Ascending aorta (tissue), 2 donors: Measurements from ENCODE around the gene ARFGEF2. TPM values are rescaled to one million over a fixed set of nuclear protein-coding genes. Genes with fewer than 3 reads are reported as not detected.

ENCODE experiments used
- DNase-seq, 2 donors: peaks; one replicate each; pipeline ENCODE4 v3.0.0-alpha.2; 2019; ENCODE audit warnings: low spot score in 2 of 2
- H3K27ac ChIP-seq, 2 donors: fragments of 200-600 bp; sonication (generic); one replicate each; pipeline ENCODE4 v1.5.1; 2016 to 2017; ENCODE audit warnings: mild to moderate bottlenecking in 1 of 2
- H3K27me3 ChIP-seq: fragments of 200-600 bp; sonication (generic); one replicate; pipeline ENCODE4 v1.5.1; 2017
- H3K36me3 ChIP-seq, 2 donors: fragments of 200-600 bp; sonication (generic); one replicate each; pipeline ENCODE4 v1.5.1; 2016
- H3K4me1 ChIP-seq, 2 donors: fragments of 200-600 bp; sonication (generic); one replicate each; pipeline ENCODE4 v1.5.1; 2016 to 2017; ENCODE audit warnings: mild to moderate bottlenecking in 1 of 2
- H3K4me3 ChIP-seq, 2 donors: fragments of 200-600 bp; sonication (generic); one replicate each; pipeline ENCODE4 v1.5.1; 2016 to 2017; ENCODE audit warnings: mild to moderate bottlenecking in 1 of 2
- H3K9me3 ChIP-seq, 2 donors: fragments of 200-600 bp; sonication (generic); one replicate each; pipeline ENCODE4 v1.5.1; 2016
- CTCF ChIP-seq, 3 experiments: fragments of 200-600 bp in 2 of 3; fragments of 450-650 bp in 1 of 3; sonication (generic) in 2 of 3; IDR thresholded peaks; one replicate each; pipeline ENCODE4 v1.5.1; 2016 to 2019; ENCODE audit warnings: antibody characterized with exemption in 3 of 3, mild to moderate bottlenecking in 1 of 3, moderate library complexity in 1 of 3
- intact Hi-C: fragments of 100-400 bp; cut with DNase I; formaldehyde crosslinking; loops from one replicate; pipeline ENCODE4 v1.15.1; 2023
- total RNA-seq: library from RNA; depleted of rRNA; stranded (reverse); fragments of >200 nt; gene quantifications from one replicate; pipeline ENCODE4 v1.1.0, GENCODE V29; 2016

Gene ARFGEF2
- total RNA-seq, 1 donor from 2014 or later = 7.9 TPM

GRCh38 chr20:48986899-48987298 lies 65.4 kb downstream of the ARFGEF2 start:
- intact Hi-C loops = no loop called here
- no peak for DNase-seq
- Histone ChIP-seq H3K36me3 (peaks cover 84 to 96% of the 10 kb centered on the region in 2 donors), H3K4me3 (no peak overlapping the region), H3K27ac (no peak overlapping the region), H3K27me3 (no peaks in the 10 kb centered on the region), H3K9me3 (peaks cover 0 to 5% of the 10 kb centered on the region in 2 donors), H3K4me1 (peaks cover 0 to 4% of the 10 kb centered on the region in 2 donors)
- TF ChIP-seq CTCF (IDR thresholded peaks at IDR 0.05) = no peak

GRCh38 chr20:48990467-48990866 lies 69.0 kb downstream of the ARFGEF2 start:
- H3K9me3 ChIP-seq = no peaks in the 10 kb centered on the region
- no peaks in the 10 kb centered on the region for H3K27me3 ChIP-seq
- H3K4me1 ChIP-seq = no peaks in the 10 kb centered on the region
- no peak overlapping the region for H3K27ac ChIP-seq
- no peak for DNase-seq
- H3K4me3 ChIP-seq = no peak overlapping the region
- intact Hi-C loops = no loop called here
- H3K36me3 ChIP-seq = peaks cover 91 to 100% of the 10 kb centered on the region in 2 donors
- TF ChIP-seq CTCF (IDR thresholded peaks at IDR 0.05) = no peak

- H3K36me3 ChIP-seq = peaks cover 87 to 99% of the 10 kb centered on the region in 2 donors
- H3K9me3 ChIP-seq = no peaks in the 10 kb centered on the region
- no peak overlapping the region for H3K4me3 ChIP-seq
- DNase-seq = no peak
- H3K27ac ChIP-seq = no peak overlapping the region
- H3K27me3 ChIP-seq = no peaks in the 10 kb centered on the region
- no peaks in the 10 kb centered on the region for H3K4me1 ChIP-seq
- TF ChIP-seq CTCF (IDR thresholded peaks at IDR 0.05) = no peak
- intact Hi-C loops = no loop called here
Observed at GRCh38 chr20:48995589-48995988, 74.1 kb downstream of the ARFGEF2 start.

GRCh38 chr20:48999890-49000870 lies 78.7 kb downstream of the ARFGEF2 start:
- Histone ChIP-seq H3K9me3 (no peaks in the 10 kb centered on the region), H3K27me3 (no peaks in the 10 kb centered on the region), H3K4me1 (no peaks in the 10 kb centered on the region), H3K27ac (no peak overlapping the region), H3K4me3 (no peak overlapping the region), H3K36me3 (peaks cover 70 to 84% of the 10 kb centered on the region in 2 donors)
- no peak for TF ChIP-seq CTCF (IDR thresholded peaks at IDR 0.05)
- DNase-seq = no peak
- intact Hi-C loops = no loop called here

- Histone ChIP-seq H3K4me1 (no peaks in the 10 kb centered on the region), H3K27me3 (no peaks in the 10 kb centered on the region), H3K36me3 (peaks cover 69 to 85% of the 10 kb centered on the region in 2 donors), H3K27ac (no peak overlapping the region), H3K9me3 (no peaks in the 10 kb centered on the region), H3K4me3 (no peak overlapping the region)
- no peak for TF ChIP-seq CTCF (IDR thresholded peaks at IDR 0.05)
- intact Hi-C loops = no loop called here
- DNase-seq = no peak
Observed at GRCh38 chr20:49001741-49002140, 80.2 kb downstream of the ARFGEF2 start.
